Caco-2 (cell line): Measurements from ENCODE around the gene PER3. TPM values are rescaled to one million over a fixed set of nuclear protein-coding genes. Genes with fewer than 3 reads are reported as not detected.

Experiments
- BruUV-seq: library from RNA; stranded (reverse); fragments of 400-500 nt; replicated peaks from 2 replicates; lab custom pipeline; 2021; lab: Mats Ljungman, UMichigan
- CTCF ChIA-PET: fragments of 300-600 bp; sonication (Branson Sonifier 250); formaldehyde crosslinking; loops from one replicate; lab custom pipeline; 2022; ENCODE audit warnings: antibody characterized with exemption; lab: Charles Lee
- POLR2A ChIA-PET: fragments of 300-600 bp; sonication (Branson Sonifier 250); formaldehyde crosslinking; loops from one replicate; lab custom pipeline; 2022; ENCODE audit warnings: antibody characterized with exemption; lab: Charles Lee
- DNase-seq, 2 experiments: peaks; one replicate each; pipeline versions ENCODE4 v3.0.0 to v3.0.0-alpha.2; 2020 to 2022
- H3K27me3 ChIP-seq: replicated peaks from 2 replicates; pipeline ENCODE4 v1.6.0; 2011; ENCODE audit warnings: low read length; ENCODE audit not compliant: control insufficient read depth, insufficient read depth
- H3K36me3 ChIP-seq: 2 replicates; pipeline ENCODE4 v1.5.1; 2011; ENCODE audit warnings: low read length; ENCODE audit not compliant: control insufficient read depth, insufficient read depth
- H3K4me1 ChIP-seq: fragments of 250-450 bp; sonication (Bioruptor Pico); 2 replicates; pipeline ENCODE4 v1.5.1; 2020; ENCODE audit warnings: mild to moderate bottlenecking
- H3K4me3 ChIP-seq: 2 replicates; pipeline ENCODE4 v1.5.1; 2011; ENCODE audit warnings: low read depth, mild to moderate bottlenecking, control low read depth, low read length
- H3K9me3 ChIP-seq: fragments of 250-450 bp; sonication (Bioruptor Pico); 2 replicates; pipeline ENCODE4 v1.5.1; 2020; ENCODE audit warnings: mild to moderate bottlenecking, moderate library complexity
- H3K27ac Mint-ChIP-seq: one replicate; pipeline ENCODE4 v1.8.0; 2022; ENCODE audit warnings: mixed read lengths; ENCODE audit not compliant: unreplicated experiment
- H3K27me3 Mint-ChIP-seq: one replicate; pipeline ENCODE4 v1.8.0; 2022; ENCODE audit warnings: mixed read lengths; ENCODE audit not compliant: insufficient read depth, unreplicated experiment
- H3K36me3 Mint-ChIP-seq: one replicate; pipeline ENCODE4 v1.8.0; 2022; ENCODE audit warnings: mild to moderate bottlenecking, mixed read lengths; ENCODE audit not compliant: insufficient read depth, unreplicated experiment
- H3K4me1 Mint-ChIP-seq: one replicate; pipeline ENCODE4 v1.8.0; 2022; ENCODE audit warnings: low read depth, mixed read lengths; ENCODE audit not compliant: unreplicated experiment
- H3K4me3 Mint-ChIP-seq: one replicate; pipeline ENCODE4 v1.8.0; 2022; ENCODE audit warnings: mild to moderate bottlenecking, moderate library complexity, mixed read lengths; ENCODE audit not compliant: unreplicated experiment
- H3K9me3 Mint-ChIP-seq: one replicate; pipeline ENCODE4 v1.8.0; 2022; ENCODE audit warnings: mixed read lengths; ENCODE audit not compliant: unreplicated experiment
- CTCF ChIP-seq, 2 experiments: fragments of 200-600 bp in 1 of 2; IDR thresholded peaks; 1 replicate in 1 of 2; 2 replicates in 1 of 2; pipeline versions ENCODE4 v1.5.1 to v1.8.0; 2011 to 2022; ENCODE audit warnings: antibody characterized with exemption in 1 of 2, control low read depth in 1 of 2, inconsistent platforms in 1 of 2, low read depth in 1 of 2, low read length in 1 of 2, mild to moderate bottlenecking in 1 of 2, moderate library complexity in 1 of 2; ENCODE audit not compliant: insufficient read depth in 1 of 2, severe bottlenecking in 1 of 2, unreplicated experiment in 1 of 2
- intact Hi-C: fragments of 100-400 bp; cut with micrococcal nuclease; formaldehyde crosslinking; loops from one replicate; pipeline ENCODE4 v1.10.0; 2022; ENCODE audit not compliant: unreplicated experiment
- total RNA-seq: library from RNA; stranded (reverse); gene quantifications from 2 replicates; pipeline ENCODE4 v1.2.3, GENCODE V29; 2022

PER3 gene
- total RNA-seq, 1 experiment from 2014 or later = 27.4 TPM

GRCh38 chr1:7865978-7866377 is 81.9 kb downstream of the PER3 start:
- intact Hi-C loops = no loop called here
- Histone ChIP-seq H3K9me3 (no peaks in the 10 kb centered on the region), H3K4me3 (no peak overlapping the region), H3K27me3 (no peaks in the 10 kb centered on the region), H3K4me1 (no peaks in the 10 kb centered on the region), H3K36me3 (no peaks in the 10 kb centered on the region)
- CTCF ChIA-PET = no interaction called here
- Mint-ChIP-seq H3K36me3 (no peaks in the 10 kb centered on the region), H3K27me3 (no peaks in the 10 kb centered on the region), H3K4me1 (peaks cover 5% of the 10 kb centered on the region), H3K4me3 (no peak overlapping the region), H3K9me3 (no peaks in the 10 kb centered on the region), H3K27ac (no peak overlapping the region)
- BruUV-seq = no TSS peak
- POLR2A ChIA-PET = no interaction called here
- DNase-seq = no peak
- no peak for TF ChIP-seq CTCF (IDR thresholded peaks at IDR 0.05; ENCODE audit: insufficient read depth in 1 of 2, low read depth in 1 of 2, low read length in 1 of 2, severe bottlenecking in 1 of 2, unreplicated experiment in 1 of 2)

DNA sequence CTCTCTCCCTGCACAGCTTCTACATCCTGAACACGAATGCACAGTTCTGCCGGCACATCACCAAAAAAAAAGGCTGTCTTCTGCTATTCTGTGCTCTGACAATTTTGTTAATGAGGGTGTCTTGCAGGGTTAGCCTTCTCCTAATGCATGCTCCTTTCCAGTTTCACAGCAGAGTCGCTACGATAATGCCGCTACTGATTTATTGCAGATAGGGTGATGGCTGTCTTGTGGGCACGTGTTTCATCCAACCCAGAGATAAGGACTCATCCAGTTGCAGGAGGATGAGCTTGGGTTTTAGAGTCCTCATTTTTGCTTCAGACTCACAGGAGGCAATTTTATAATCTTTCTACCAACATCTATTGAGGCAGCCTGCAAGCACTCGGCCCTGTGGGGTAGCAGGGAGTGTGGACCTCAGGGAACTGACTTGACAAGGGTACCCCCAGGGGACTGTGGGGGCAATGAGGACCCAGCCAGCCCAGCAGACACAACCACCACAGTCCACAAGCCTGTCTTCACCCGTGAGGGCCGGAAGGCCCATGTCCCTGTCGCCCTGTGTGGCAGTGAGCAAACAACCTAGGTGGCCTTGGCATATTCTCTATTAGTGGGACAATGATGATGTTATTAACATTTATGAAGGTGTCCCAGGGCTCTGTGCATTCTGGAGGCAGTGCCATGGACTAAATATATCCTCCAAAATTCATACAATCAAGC is 84.1 kb downstream of the PER3 start:
- CTCF ChIA-PET = no interaction called here
- Histone ChIP-seq H3K4me1 (no peaks in the 10 kb centered on the region), H3K27me3 (no peaks in the 10 kb centered on the region), H3K36me3 (no peaks in the 10 kb centered on the region), H3K9me3 (no peaks in the 10 kb centered on the region), H3K4me3 (no peak overlapping the region)
- DNase-seq = no peak
- Mint-ChIP-seq H3K27ac (no peak overlapping the region), H3K4me1 (peaks cover 5% of the 10 kb centered on the region), H3K27me3 (no peaks in the 10 kb centered on the region), H3K4me3 (no peak overlapping the region), H3K9me3 (no peaks in the 10 kb centered on the region), H3K36me3 (no peaks in the 10 kb centered on the region)
- no peak for TF ChIP-seq CTCF (IDR thresholded peaks at IDR 0.05; ENCODE audit: insufficient read depth in 1 of 2, low read depth in 1 of 2, low read length in 1 of 2, severe bottlenecking in 1 of 2, unreplicated experiment in 1 of 2)
- no TSS peak for BruUV-seq
- POLR2A ChIA-PET = no interaction called here
- intact Hi-C loops = no loop called here

GRCh38 chr1:7869136-7869920 is 85.2 kb downstream of the PER3 start:
- no peak for TF ChIP-seq CTCF (IDR thresholded peaks at IDR 0.05; ENCODE audit: insufficient read depth in 1 of 2, low read depth in 1 of 2, low read length in 1 of 2, severe bottlenecking in 1 of 2, unreplicated experiment in 1 of 2)
- no peaks in the 10 kb centered on the region for H3K36me3 ChIP-seq
- ChIA-PET POLR2A (no interaction called here), CTCF (no interaction called here)
- no peaks in the 10 kb centered on the region for H3K27me3 Mint-ChIP-seq
- no peaks in the 10 kb centered on the region for H3K9me3 ChIP-seq
- H3K4me1 Mint-ChIP-seq = peaks cover 3% of the 10 kb centered on the region
- H3K4me3 ChIP-seq = no peak overlapping the region
- BruUV-seq = no TSS peak
- no peak overlapping the region for H3K4me3 Mint-ChIP-seq
- H3K36me3 Mint-ChIP-seq = no peaks in the 10 kb centered on the region
- no peaks in the 10 kb centered on the region for H3K4me1 ChIP-seq
- H3K27me3 ChIP-seq = no peaks in the 10 kb centered on the region
- H3K27ac Mint-ChIP-seq = no peak overlapping the region
- H3K9me3 Mint-ChIP-seq = no peaks in the 10 kb centered on the region
- DNase-seq = no peak
- intact Hi-C loops = no loop called here
